Lung (tissue), 12 donors: ENCODE results near the gene PTDSS2. TPM values are rescaled to one million over a fixed set of nuclear protein-coding genes. Genes with fewer than 3 reads are reported as not detected.
"Not testable (repeated sequence)": the region's sequence is repeated elsewhere in the genome, so short reads cannot be mapped to it uniquely, and the experiment has no call there.

Experiments used
- ATAC-seq: fragments of 200-7000 bp; cut with Tn5 transposase; one replicate; pipeline ENCODE4 v1.9.1; 2020; ENCODE audit warnings: moderate number of reproducible peaks; ENCODE audit not compliant: insufficient read depth, low FRiP score
- DNase-seq, 3 donors: peaks; one replicate each; pipeline ENCODE4 v3.0.0-alpha.2; 2013 to 2017
- H3K27ac ChIP-seq, 2 donors: one replicate each; pipeline ENCODE4 v1.5.1; 2013; ENCODE audit warnings: mild to moderate bottlenecking in 2 of 2, moderate library complexity in 2 of 2, control low read depth in 1 of 2, inconsistent platforms in 1 of 2, low read depth in 1 of 2, low read length in 1 of 2
- H3K27me3 ChIP-seq, 3 donors: one replicate each; pipeline ENCODE4 v1.5.1; 2013; ENCODE audit warnings: low read length in 2 of 3; ENCODE audit not compliant: control insufficient read depth in 3 of 3, insufficient read depth in 3 of 3
- H3K36me3 ChIP-seq, 4 donors: one replicate each; pipeline ENCODE4 v1.5.1; 2013; ENCODE audit warnings: low read length in 4 of 4, mild to moderate bottlenecking in 1 of 4, moderate library complexity in 1 of 4; ENCODE audit not compliant: control insufficient read depth in 4 of 4, insufficient read depth in 4 of 4
- H3K4me1 ChIP-seq, 5 donors: one replicate each; pipeline ENCODE4 v1.5.1; 2013; ENCODE audit warnings: low read length in 5 of 5, mild to moderate bottlenecking in 2 of 5, moderate library complexity in 1 of 5; ENCODE audit not compliant: control insufficient read depth in 5 of 5, insufficient read depth in 5 of 5
- H3K4me3 ChIP-seq: one replicate; pipeline ENCODE4 v1.5.1; 2013; ENCODE audit warnings: mild to moderate bottlenecking, control low read depth, moderate library complexity
- H3K9ac ChIP-seq, 2 donors: one replicate each; pipeline ENCODE4 v1.5.1; 2013; ENCODE audit warnings: low read length in 2 of 2, control low read depth in 1 of 2; ENCODE audit not compliant: insufficient read depth in 1 of 2
- H3K9me3 ChIP-seq, 4 donors: one replicate each; pipeline ENCODE4 v1.5.1; 2013; ENCODE audit warnings: low read length in 3 of 4, mild to moderate bottlenecking in 1 of 4, moderate library complexity in 1 of 4; ENCODE audit not compliant: control insufficient read depth in 4 of 4, insufficient read depth in 3 of 4
- CTCF ChIP-seq: IDR thresholded peaks from 2 replicates; pipeline ENCODE4 v1.5.1; 2012; ENCODE audit warnings: mild to moderate bottlenecking; ENCODE audit errors: control extremely low read depth, extremely low read depth
- WGBS, 2 donors: extraction: QIAGEN DNeasy Blood & Tissue Kit; methylation state at CpG; one replicate each; pipeline ENCODE4 v1.1.7; 2013; 5-methylcytosine and 5-hydroxymethylcytosine counted together
- polyA plus RNA-seq, 2 donors: library from polyadenylated mRNA; stranded (reverse); fragments of 200-250 nt; gene quantifications; one replicate each; pipeline ENCODE4 v1.2.1, GENCODE V29; 2013
- total RNA-seq, 2 donors: library from RNA; depleted of rRNA in 1 of 2; stranded (reverse); fragments of >200 nt in 1 of 2; gene quantifications; one replicate each; pipeline ENCODE4 v1.2.1, GENCODE V29; 2014 to 2021
- donor health status: control.
- donor health status: control.
- donor health status: Bipolar disorder and iron deficiency.
- donor health status: healthy.
- donor health status: DM: yes; HTN: yes; CAD: no.

The PTDSS2 gene
- total and polyA plus RNA-seq, 4 donors = 20.4 to 36.5 (median 28.1) TPM

GRCh38 chr11:408154-409007 is 41.7 kb upstream of the PTDSS2 start:
- H3K4me3 ChIP-seq = peak overlapping the region; percentile 3
- WGBS, 2 donors = 91 to 93% methylated on average over 15 of the region's 15 CpGs
- peaks cover 0 to 7% (median 0%) of the 10 kb centered on the region in 4 donors for H3K36me3 ChIP-seq
- TF ChIP-seq CTCF = no peak
- peaks cover 0 to 11% (median 0%) of the 10 kb centered on the region in 5 donors for H3K4me1 ChIP-seq
- ATAC-seq (no peak), DNase-seq (no peak)
- peak overlapping the region in 1 of 2 donors; percentile 70 for H3K27ac ChIP-seq
- H3K9ac ChIP-seq = no peak overlapping the region
- H3K9me3 ChIP-seq = no peaks in the 10 kb centered on the region
- no peaks in the 10 kb centered on the region for H3K27me3 ChIP-seq

GRCh38 chr11:409008-409599 is 41.0 kb upstream of the PTDSS2 start:
- H3K9me3 ChIP-seq = no peaks in the 10 kb centered on the region
- no peak for TF ChIP-seq CTCF
- no peak overlapping the region for H3K9ac ChIP-seq
- DNase-seq (no peak), ATAC-seq (no peak)
- H3K27ac ChIP-seq = no peak overlapping the region
- H3K27me3 ChIP-seq = no peaks in the 10 kb centered on the region
- peaks cover 0 to 11% (median 0%) of the 10 kb centered on the region in 5 donors for H3K4me1 ChIP-seq
- H3K4me3 ChIP-seq = no peak overlapping the region
- WGBS, 2 donors = 87 to 88% methylated on average over 7 of the region's 7 CpGs
- H3K36me3 ChIP-seq = peaks cover 0 to 6% (median 0%) of the 10 kb centered on the region in 4 donors

GRCh38 chr11:409600-410483 is 40.2 kb upstream of the PTDSS2 start:
- H3K4me3 ChIP-seq = no peak overlapping the region
- peaks cover 0 to 4% (median 0%) of the 10 kb centered on the region in 4 donors for H3K36me3 ChIP-seq
- DNase-seq (no peak), ATAC-seq (no peak)
- H3K9me3 ChIP-seq = no peaks in the 10 kb centered on the region
- WGBS, 2 donors = 76 to 88% methylated on average over 18 of the region's 18 CpGs
- H3K4me1 ChIP-seq = peaks cover 0 to 17% (median 3%) of the 10 kb centered on the region in 5 donors
- no peak overlapping the region for H3K27ac ChIP-seq
- no peak overlapping the region for H3K9ac ChIP-seq
- TF ChIP-seq CTCF = no peak
- peaks cover 0 to 2% (median 0%) of the 10 kb centered on the region in 3 donors for H3K27me3 ChIP-seq

- H3K4me3 ChIP-seq = not testable (repeated sequence)
These were observed 39.4 kb upstream of the PTDSS2 start for GRCh38 chr11:410711-411110.

GRCh38 chr11:411520-411919 is 38.6 kb upstream of the PTDSS2 start:
- DNase-seq, H3K27ac ChIP-seq, H3K9ac ChIP-seq, H3K9me3 ChIP-seq, H3K36me3 ChIP-seq, ATAC-seq, H3K4me3 ChIP-seq, H3K27me3 ChIP-seq: not testable (repeated sequence)
- H3K4me1 ChIP-seq = peaks cover 0 to 22% (median 8%) of the 10 kb centered on the region in 5 donors
- 84 to 92% methylated on average over 8 to 10 of the region's 11 CpGs for WGBS, 2 donors

More at GRCh38 chr11:410711-411110, 39.4 kb upstream of the PTDSS2 start:
- ATAC-seq, DNase-seq, H3K27me3 ChIP-seq, H3K27ac ChIP-seq, H3K9me3 ChIP-seq, H3K9ac ChIP-seq, H3K36me3 ChIP-seq: not testable (repeated sequence)
- H3K4me1 ChIP-seq = peaks cover 0 to 22% (median 6%) of the 10 kb centered on the region in 5 donors
- 94 to 100% methylated on average over 7 to 13 of the region's 13 CpGs for WGBS, 2 donors
